K562 treated with DMSO at 1 percent for 12 hours (cell line): ENCODE data around the gene SLC6A5. TPM values are rescaled to one million over a fixed set of nuclear protein-coding genes. Genes with fewer than 3 reads are reported as not detected.

Source experiments
- total RNA-seq: library from RNA; unstranded; fragments of 300-600 nt; gene quantifications from 2 replicates; pipeline ENCODE4 v1.2.3, GENCODE V29; 2022; ENCODE audit not compliant: insufficient read depth

SLC6A5 gene
- not detected in 2 replicates for total RNA-seq

DNA sequence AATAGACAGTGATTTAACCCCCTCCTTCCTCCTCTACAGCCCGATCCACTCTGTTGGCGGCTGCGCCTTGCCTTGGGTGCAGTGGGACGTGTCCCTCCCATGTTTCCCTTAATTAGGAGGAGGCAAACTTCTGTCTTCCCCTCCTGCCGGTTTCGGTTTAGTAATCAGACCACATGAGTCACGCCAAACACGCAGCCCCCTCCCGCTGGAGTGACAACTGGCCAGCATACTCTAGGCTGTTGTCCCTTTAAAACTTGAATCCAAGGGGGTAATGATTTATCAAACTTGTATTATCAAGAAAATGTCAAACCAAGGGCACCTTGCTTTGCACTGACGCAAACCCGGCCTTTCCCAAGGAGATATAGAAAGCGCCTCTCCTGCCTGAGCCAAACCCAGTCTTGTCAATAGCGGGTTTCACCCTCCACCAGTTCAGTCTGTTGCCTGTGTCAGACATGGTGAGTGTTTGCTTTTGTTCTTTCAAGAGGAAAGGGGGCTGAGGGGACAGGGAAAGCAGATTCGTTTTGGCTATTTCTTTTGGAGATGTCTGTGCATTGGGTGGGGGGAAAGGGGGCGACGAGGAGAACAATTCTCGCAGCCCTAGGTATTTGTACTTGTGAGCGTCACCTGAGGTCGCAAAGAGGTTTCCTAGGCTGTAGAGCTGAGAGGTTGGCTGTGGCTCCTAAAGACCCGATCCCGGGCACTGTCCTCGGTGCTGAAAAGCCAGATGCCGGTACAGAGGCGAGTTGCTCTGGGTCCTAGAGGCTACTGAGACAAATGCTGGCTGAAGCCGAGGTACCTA, at the start of gene SLC6A5:
Gene SLC6A5 (plus strand): TSS at position 388 of the 799 bp plus-strand sequence. CDS start 65 bp downstream, at position 453.

GRCh38 chr11:20668844-20669819, 69.7 kb downstream of the SLC6A5 start, which contains the start of gene NELL1:
Gene NELL1 (plus strand): TSS chr11:20669586.

Other genes starting within 250 kb of the SLC6A5 start
- gene HTATIP2, start 235.9 kb upstream of the SLC6A5 start, total RNA-seq: 71.8 and 94.2 TPM in 2 replicates
- 7.4 and 23.3 TPM in 2 replicates for gene PRMT3, start 211.9 kb upstream of the SLC6A5 start, total RNA-seq
- not detected in 2 replicates for gene NELL1, start 70.0 kb downstream of the SLC6A5 start, total RNA-seq